GM19239 (cell line): Measurements from ENCODE around the gene NUB1.

Experiments
- DNase-seq: peaks from one replicate; pipeline ENCODE4 v3.0.0; 2011; ENCODE audit warnings: low spot score; ENCODE audit not compliant: insufficient read length
- FAIRE-seq: peaks from 2 replicates; lab custom pipeline; 2011; peaks lifted over from hg19 to GRCh38; lab: Jason Lieb, UNC

The NUB1 gene

DNA sequence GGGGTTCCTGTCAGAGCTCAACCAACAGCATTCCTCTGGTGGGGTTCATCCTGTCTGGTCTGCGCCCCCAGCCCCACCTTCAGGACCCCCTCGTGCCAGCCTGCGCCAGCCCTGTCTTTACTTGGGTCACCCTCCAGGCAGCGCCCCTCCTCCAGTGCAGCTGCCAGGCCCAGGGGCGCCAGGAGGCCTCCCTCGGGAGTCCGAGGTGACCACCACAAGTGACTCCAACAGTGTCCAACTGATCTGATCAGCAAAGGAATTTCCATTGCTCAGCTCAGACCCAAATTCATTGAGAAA is 57.6 kb downstream of the NUB1 start:
- DNase-seq (no peak), FAIRE-seq (no peak)

DNA sequence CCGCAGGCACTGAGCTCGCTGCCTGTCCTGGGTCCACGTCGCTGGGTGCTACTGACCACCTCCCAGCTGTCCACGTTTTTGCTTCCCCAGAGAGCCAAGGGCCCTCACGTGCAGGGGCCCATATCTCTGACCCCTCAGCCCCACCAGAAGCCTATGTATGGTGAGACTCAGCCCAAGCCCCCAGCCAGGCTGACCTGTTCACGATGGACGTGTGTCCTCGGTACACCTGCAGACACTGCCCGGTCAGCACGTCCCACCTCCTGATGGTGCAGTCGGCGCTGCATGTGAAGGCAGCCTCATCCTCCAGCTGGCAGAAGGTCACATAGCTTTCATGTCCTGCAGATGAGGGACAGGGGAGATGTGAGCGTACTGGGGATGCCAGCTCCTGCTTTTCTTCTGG is 58.3 kb downstream of the NUB1 start:
- FAIRE-seq (no peak), DNase-seq (no peak)

GRCh38 chr7:151400626-151401315 is 59.2 kb downstream of the NUB1 start:
- DNase-seq (no peak), FAIRE-seq (no peak)

DNA sequence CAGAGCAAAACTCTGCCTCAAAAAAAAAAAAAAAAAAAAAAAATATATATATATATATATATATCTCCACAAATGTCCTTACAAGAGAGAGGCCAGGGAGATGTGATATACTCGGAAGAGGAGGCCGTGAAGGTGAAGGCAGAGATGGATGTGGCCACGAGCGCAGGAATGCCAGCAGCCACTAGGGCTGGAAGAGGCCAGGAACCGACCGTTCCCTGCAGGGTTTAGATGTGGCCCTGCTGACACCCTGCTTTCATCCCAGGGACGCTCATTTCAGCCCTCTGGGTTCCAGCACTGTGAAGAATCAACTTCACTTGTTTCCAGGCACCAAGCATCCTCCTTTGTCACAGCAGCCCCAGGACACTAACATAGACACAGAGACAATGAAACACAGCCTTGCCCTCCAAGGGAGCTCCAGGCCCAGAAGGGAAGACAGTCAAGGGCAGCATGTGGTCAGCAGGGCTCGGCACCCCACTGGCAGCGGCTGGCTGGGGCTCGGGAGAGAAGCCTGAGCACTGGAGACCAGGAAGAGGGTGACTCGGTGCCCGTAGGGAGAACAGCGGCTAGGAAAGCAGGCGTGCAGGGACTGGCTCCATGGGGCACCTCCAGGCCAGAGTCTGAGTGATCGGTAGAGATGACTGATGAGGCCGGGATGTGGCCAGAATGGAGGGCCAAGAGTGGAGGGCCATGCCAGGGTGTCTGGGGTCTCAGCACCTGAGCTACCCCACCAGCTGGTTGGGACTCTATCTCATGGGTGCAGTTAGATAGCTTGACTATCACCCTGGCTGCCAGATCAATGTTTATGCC is 60.6 kb downstream of the NUB1 start:
- DNase-seq (no peak), FAIRE-seq (no peak)

GRCh38 chr7:151403764-151404163 is 62.2 kb downstream of the NUB1 start:
- no peak for DNase-seq
- FAIRE-seq, result no peak

- no peak for FAIRE-seq
- DNase-seq, result no peak
Measured at GRCh38 chr7:151404216-151405011, 62.8 kb downstream of the NUB1 start.

- FAIRE-seq (no peak), DNase-seq (no peak)
Measured at GRCh38 chr7:151405056-151405455, 63.4 kb downstream of the NUB1 start.

- DNase-seq, result no peak
- no peak for FAIRE-seq
Measured at GRCh38 chr7:151405588-151405987, 64.0 kb downstream of the NUB1 start.

DNA sequence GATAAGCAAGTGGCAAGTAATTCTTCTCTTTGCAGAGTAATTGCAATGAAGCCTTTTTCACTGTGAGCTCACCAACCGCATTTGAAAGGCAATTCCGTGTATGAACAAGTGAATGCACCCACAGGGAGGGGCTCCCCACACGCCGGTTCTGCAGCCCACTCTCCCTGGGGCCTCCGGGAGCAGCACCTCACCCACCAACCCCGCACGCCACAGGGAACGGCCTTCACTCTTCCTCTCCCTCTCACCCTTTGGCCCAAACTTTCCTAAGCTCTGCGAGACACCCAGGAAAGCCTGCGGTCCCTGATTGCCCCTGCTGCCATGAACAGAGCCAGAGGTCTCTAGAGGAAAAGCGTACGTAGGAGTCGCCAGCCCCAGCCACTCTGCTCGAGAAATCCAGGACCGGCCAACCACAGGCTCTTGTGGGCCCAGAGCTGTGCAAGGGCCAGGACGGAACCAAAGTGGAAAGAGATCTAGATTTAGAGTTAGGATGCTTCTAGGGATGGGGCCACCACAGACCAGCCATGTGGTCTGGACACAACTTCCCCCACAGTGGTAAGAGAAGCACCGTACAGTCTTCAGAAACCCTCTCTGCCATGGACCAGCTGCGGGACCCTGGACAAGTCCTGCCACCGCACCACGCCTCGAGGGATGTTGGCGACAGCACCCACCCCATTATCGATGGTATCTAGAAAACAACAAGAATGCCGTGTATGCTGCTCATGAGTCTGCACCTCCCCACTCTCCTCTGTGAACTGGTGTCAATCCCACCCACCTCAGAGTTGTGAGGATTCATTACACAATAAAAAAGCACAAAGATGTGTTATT is 64.7 kb downstream of the NUB1 start:
- FAIRE-seq, result no peak
- no peak for DNase-seq

DNA sequence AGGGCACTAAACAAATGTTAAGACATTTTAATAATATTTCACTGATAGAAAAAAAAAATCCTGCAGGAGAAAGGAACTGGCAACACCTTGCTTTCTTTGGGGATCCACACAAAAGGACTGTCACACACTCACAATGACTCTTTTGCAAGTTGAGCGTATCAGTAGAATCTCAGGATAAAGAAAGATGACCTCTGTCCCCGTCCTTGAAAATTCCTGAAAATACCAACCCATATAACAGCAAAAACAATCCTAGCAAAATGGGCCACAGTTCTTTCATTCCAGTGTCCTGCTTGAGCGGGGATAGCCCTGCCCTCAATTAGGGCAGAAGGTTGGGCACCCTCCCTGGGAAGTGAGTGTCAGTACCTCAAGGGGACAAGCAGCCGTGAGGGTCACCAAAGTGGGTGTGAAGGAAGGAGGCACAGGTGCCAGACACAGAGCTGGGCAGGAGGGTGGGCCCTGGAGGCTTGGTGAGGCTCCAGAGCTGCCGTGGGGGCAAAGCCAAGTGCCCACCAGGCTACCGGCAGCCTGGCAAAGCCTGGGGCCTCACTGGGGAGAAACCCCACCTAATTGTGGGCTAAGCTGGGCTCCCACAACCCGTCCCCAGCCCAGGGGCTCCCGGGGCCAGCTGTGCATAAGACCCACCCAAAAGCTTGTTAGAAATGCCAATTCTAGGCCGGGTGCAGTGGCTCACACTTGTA is 65.4 kb downstream of the NUB1 start:
- FAIRE-seq (no peak), DNase-seq (no peak)

GRCh38 chr7:151408498-151408838 is 66.9 kb downstream of the NUB1 start:
- no peak for FAIRE-seq

GRCh38 chr7:151408839-151409666 is 67.4 kb downstream of the NUB1 start:
- FAIRE-seq (no peak), DNase-seq (no peak)

More at GRCh38 chr7:151408498-151408838, 66.9 kb downstream of the NUB1 start:
- DNase-seq, result no peak

GRCh38 chr7:151409667-151410404 is 68.2 kb downstream of the NUB1 start, which contains the start of gene WDR86:
WDR86 (minus strand) TSS chr7:151410038; CDS start chr7:151409589, 449 bp downstream.
- FAIRE-seq, result no peak
- no peak for DNase-seq

- FAIRE-seq (no peak), DNase-seq (no peak)
Measured at GRCh38 chr7:151410405-151411390, 69.1 kb downstream of the NUB1 start.

- no peak for FAIRE-seq
- no peak for DNase-seq
Measured at GRCh38 chr7:151411551-151411950, 69.9 kb downstream of the NUB1 start.

DNA sequence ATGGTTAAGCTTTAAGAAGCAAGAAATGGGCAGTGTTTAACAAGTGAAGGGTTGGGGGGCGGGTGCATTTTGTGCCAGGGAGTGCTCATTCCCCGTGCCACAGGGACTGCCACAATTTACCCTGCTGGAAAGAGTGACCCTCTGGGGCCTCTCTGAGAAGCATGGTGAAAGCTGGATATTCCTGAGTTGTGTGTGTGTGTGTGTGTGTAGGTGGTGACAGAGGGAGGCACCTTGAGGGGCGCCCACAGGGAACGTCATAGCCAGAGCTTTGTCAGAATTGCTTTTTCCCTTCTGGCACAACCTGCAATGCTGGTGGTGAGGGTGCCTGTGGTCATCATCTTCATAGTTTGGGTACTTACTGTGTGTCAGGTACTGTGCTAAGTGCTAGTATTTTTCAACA is 70.7 kb downstream of the NUB1 start:
- no peak for FAIRE-seq
- DNase-seq, result no peak

DNA sequence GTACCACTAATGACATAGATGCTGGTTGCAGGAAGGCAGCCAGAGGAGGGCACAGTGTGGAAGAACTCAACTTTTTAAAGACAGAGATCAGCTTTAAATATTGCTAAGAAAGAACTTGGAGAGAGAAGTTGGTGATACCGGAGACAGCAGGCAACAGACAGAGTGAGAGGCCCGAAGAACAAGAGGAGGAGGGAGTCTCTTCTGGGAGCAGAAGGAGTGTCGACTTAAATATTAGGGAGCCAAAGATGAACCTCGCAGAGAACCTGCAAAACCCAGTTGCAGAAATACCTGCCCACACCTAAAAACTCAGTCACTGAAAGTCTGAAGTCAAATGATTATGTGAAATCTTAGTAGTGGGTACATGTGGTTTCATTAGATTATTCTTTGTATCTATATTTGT is 71.6 kb downstream of the NUB1 start:
- FAIRE-seq (no peak), DNase-seq (no peak)
